ENCODE results near the gene SIN3B.

The SIN3B gene

DNA sequence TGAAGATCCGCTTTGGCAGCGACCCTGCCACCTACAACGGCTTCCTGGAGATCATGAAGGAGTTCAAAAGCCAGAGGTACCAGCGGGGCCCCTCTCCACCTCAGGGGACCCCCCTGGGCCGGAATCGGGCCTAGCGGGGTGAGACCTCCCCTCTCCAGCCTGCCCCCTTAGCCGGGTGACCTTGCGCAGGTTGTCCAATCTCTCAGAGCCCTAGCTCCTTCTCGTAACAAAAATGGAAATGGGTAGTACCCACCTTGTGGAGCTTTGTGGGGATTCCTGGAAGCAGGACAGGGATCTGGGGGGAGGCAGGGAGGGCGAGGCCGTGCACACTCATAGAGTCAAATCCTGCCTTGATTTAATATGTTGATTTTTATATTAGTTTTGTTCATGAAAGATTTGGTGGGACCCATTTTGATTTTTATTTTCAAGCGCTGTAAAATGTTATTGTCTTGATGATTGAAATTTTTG lies 658 bp downstream of the SIN3B start:
- no peak for DNase-seq

DNA sequence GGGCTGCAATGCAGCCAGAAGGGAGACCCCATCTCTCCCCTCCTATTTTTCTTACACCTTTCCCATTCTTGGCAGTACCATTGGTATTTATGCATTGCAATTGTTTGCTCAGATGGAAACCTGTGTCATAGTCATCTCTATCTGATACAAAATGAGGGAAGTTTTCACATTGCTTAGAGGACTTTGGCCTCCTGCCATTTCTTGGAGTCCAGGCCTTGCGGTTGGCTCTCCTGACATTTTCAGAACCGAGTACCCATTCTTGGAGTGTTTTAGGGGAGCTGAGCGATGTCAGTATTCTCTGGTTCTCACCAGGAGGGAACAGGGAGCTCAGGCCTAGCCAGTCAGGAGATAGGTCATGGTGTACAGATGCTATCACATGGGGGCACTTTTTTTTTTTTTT lies 1.5 kb downstream of the SIN3B start:
- no peak for DNase-seq

DNA sequence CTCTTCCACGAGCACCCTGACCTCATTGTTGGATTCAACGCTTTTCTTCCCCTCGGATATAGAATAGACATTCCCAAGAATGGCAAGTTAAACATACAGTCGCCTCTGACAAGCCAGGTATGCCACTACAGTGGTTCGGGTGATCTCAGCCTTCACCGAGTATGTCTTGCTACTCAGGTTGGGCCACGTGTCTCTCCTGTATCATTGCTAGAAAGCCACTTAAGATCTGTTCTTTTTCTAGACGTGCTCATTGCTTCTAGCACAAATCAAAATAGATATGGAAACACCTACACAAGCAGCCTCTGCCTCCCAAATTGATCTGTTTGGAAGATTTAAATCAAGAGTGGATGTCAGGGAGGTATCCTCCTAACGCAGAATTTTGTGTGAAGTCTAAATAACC lies 2.3 kb downstream of the SIN3B start:
- DNase-seq, result no peak

DNA sequence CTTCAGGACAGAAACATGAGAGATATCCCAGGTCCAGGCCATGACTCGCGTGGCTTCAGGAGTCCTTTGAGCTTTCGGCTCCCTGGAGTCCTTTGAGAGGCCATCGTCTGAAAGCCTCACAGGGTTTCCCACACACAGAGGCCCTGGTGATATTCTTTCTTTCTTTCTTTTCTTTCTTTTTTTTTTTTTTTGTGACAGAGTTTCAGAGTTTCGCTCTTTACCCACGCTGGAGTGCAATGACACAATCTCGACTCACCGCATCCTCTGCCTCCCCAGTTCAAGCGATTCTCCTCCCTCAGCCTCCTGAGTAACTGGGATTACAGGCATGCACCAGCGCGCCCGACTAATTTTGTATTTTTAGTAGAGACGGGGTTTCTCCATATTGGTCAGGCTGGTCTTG lies 5.5 kb downstream of the SIN3B start:
- no peak for DNase-seq

DNA sequence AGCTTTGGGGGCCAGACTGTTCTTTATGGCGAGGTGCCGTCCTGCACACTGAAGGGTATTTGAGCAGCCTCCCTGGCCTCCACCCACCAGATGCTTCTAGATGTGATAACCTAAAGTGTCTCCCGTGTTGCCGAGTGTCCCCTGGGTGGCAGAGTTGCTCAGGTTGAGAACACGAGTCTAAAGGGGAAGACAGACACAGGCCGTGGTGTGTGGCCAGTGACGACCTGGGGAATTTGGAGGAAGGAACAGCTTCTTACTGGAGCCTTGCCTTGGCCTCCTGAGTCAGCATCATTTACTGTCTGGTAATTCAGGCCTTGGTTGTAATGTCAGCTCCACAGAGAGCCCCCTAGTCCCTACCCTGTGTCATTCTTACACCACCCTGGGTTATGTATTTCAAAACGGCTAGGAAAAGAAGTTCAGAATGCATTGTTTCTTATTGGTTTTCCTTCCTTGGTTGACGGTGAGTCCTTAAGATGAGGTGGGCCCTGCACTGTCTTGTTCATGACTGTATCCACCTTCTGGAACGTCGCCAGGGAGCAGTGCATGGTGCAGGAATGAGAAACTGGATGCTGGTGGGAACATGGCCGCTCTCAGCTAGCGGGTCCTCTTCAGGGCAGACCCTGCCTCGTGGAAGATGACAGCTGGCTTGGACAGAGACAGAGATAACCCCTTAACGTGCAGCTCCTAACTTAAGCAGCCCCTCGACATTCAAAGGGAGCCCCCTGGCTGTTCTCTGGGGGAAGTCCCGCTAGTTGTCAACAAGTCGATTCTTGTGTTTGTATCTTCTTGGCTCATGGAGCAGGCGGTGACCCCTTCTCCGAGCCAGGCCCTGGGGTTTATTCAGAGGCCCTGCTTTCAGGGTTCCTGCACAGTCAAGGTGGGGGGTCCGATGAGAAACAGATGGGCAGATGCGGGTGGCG lies 7.2 kb downstream of the SIN3B start:
- no peak for DNase-seq

DNA sequence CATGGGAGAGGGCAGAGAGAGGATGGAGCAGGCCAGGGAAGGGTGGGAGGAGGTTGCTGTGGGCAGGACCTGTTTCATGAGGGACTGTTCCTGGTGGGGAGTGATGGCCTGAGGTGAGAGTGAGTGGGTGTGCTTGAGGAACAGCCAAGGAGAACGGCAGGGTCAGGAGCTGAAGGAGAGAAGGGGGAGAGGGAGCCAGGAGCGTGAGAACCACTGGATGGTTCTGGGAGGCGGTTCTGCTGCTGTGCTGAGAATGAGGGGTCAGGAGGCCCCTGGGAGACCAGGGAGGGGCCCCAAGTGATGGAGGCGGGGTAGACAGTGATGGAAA lies 7.8 kb downstream of the SIN3B start:
- DNase-seq, result no peak

DNA sequence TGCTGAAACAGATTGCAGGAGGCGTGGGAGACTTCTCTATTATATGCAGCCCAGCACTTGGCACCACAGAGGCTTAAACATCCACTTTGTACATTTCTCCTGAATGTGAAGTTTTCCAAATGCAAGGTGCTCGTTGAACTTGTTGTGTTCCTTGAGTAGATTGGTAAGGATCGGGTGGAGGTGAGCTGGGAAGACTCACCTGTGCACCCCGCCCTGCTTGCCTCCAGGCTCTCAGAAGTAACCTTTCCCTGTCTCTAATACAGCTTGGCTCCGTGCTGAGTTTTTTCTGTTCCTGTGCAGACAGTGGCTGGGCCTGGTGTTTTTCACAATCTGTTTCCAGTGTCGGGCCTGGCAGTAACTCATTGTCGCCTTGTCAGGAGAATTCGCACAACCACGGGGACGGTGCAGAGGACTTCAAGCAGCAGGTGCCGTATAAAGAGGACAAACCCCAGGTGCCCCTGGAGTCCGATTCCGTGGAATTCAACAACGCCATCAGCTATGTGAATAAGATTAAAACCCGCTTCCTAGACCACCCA lies 12.3 kb downstream of the SIN3B start:
- DNase-seq, result no peak

DNA sequence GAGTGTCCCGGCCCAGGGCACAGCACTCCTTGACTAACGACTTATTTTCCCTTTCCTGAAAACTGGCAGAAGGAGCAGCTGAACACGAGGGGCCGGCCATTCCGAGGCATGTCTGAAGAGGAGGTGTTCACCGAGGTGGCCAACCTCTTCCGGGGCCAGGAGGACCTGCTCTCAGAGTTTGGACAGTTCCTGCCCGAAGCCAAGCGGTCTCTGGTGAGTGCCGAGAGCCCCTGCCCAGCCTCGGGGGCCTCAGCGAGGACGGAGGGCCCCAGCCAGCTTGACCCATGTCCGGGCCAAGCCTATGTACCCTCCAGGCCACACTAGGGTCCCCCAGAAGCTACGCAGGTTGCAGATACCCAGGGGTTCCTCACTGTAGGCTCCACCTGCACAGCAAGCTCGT lies 17.7 kb downstream of the SIN3B start:
- DNase-seq, result no peak

DNA sequence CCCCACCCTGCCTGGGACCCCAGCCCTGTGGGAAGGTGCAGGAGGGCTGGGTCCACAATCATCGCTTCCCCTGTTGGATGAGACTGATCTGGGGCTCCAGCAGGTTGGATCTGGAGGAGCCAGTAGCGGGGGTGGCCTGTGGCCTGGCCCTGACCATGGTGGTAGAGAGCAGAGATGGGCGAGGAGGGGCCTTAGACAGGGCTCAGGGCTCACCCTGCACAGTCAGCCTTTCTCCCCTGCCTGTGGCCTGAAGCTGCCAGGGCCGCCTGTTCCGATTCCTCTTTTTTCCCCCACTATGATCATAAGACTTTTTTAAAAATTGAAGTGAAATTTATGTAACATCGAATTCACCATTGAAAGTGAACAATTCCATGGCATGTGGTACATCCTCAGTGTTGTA lies 18.2 kb downstream of the SIN3B start:
- no peak for DNase-seq

DNA sequence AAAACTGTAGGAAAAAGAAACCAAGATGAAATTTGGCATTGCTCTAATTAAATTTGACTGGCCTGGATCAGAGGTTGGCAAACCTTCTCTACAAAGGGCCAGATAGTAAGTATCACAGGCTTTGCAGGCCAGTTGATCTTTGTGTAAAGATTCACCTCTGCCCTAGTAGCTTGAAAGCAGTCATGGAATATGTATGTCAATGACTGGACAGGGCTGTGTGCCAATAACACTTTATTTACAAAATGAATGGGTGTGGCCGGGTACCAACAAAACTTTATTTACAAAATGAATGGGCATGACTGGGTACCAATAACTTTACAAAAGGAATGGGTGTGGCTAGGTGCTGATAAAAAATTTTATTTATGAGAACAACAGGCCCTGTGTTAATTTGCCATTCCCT lies 20.0 kb downstream of the SIN3B start:
- peak; percentile 10 for DNase-seq

DNA sequence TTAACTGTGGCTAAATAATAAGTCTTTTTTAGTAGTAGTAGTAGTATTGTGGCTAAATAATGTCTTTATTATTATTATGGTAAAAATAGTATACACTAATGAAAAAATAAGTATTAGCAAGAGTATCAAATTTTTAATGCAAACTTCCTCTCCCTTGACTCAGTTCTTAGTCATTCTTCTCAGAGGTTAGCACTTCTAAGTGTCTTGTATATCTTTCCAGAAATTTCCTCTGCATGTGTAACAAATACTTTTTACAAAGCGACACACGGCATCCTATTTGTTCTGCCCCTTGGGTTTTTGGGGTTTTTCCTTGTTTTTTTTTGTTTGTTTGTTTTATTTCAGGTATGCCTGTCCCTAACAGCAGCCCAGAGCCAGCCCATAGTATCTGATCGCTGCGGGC lies 20.9 kb downstream of the SIN3B start:
- no peak for DNase-seq

DNA sequence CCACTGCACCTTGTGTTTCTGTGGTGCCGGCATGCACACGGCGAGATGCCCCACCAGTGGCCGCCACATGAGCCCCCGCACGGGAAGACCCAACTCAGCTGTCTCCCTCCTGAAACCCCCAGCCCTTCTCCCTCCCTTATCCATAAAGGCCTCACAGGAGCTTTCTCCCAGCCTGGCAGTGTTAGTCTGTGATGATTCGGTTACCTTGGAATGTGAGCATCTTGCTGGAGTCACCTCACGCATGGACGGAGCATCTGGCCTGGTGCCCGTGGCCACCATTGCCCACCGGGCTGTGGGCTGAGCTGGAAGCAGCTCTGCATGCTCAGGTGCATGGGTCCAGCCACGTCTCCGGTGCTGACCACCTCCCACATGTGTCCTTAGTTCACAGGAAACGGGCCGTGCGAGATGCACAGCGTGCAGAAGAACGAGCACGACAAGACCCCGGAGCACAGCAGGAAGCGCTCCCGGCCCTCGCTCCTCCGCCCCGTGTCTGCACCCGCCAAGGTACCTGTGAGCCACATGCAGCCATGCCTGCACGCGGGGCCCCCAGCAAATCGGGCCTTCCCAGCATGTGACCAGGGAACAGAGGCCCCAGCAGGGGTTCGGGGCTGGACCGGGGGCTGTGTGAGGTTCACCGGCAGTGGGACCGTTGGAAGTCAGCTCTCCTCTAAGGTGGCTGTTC lies 22.0 kb downstream of the SIN3B start:
- DNase-seq, result no peak

DNA sequence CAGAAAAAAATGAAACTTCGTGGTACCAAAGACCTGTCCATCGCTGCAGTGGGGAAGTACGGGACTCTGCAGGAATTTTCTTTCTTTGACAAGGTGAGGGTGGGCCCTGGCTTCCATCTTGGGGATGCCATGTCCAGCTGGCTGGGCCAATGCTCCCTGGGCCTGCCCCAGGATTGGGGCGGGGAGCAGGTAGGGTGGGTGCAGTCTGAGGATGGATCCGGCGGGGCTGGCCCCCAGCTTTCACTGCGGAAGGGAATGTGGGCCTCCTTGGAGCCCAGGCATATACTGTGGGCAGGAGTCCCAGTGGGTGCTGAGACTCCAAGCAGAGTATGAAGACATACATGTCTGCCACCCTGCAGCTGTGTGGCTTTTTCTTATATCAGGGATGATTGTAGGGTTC lies 23.9 kb downstream of the SIN3B start:
- DNase-seq, result no peak

DNA sequence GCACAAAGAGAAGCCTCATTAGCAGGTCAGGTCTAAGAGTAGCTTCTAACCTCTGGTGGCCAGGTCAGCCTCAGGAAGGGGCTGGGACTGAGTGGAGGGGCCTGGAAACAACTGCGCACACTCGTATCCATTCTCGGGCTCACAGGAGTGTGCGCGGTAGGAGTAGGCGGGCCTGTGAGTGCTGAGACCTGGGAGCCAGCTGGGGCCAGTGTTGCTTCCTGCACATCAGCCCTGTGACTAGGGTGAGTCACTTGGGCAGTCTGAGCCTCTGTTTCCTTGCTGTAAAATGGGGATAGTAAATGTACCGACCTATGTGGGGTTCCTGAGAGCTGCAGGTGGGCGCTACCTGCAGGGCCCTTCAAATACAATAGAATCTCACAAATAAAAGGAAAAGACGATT lies 26.9 kb downstream of the SIN3B start:
- no peak for DNase-seq

DNA sequence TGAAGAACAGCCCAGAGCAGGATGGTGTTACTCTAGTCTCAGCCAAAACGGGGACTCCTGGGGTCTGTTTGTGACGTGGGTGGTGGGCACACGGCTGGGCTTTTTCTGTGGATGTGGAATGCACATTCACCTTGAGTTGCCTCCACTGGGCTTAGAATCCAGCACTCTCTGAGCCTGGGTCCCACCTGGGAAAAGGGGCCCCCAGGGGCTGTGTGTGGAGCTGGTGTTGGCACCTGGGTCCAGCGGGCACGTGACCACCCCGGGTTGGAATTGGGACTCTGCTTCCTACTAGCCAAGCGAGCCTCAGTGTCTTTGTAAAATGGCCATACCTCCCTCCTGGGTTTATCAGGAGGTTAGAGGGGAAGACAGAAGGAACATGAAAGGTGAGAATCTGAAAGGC lies 30.4 kb downstream of the SIN3B start:
- no peak for DNase-seq

DNA sequence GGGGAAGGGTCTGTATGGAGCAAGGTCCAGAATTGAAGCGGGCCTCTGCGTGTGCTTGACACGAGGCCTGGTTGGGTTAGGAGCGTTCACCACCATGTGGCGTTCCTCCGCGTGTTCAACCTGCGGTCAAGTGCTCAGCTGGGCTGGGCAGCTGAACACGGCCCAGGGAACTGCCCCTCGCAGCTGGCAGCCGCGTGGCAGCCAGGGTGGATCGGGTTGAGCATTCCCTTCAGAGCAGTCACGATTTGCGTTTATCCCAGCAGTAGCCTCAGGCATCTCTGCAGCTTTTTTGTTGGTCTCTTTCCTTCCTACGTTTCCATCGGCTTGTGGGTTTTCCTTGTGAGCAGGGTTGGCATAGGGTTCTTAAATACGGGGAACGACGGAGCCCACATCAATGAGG lies 30.9 kb downstream of the SIN3B start:
- no peak for DNase-seq

DNA sequence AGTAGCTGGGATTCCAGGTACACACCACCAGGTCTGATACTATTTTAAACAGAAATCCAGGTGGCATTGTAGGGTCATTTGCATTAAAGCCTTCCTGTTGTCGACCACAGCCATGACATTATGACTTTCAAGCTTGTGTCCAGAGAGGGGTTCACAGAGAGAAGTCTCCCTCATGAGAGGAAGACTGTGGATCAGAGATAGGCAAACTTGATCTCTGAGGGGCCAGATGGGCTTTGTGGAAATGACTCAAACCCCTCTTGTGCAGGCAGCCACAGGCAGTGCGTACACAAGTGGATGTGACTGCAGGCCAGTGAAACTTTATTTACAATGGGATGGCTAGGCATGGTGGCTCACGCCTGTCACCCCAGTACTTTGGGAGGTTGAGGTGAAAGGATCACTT lies 31.8 kb downstream of the SIN3B start:
- DNase-seq, result no peak

DNA sequence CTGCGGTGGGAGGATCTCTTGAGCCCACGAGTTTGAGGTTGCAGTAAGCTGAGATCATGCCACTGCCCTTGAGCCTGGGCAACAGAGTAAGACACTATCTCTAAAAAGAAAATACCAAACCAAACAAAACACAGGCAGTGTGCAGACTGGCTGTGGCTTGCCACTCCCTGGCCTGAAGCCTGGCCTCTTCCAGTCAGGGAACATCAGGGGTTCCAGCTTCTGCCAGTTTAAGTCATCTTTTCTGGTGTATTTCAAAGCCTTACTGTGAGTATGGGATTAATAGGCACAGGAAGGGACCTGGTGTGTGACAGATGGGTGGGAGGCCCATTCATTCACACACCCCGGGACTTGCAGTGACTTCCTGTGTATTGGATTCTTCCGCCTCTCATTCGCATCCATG lies 32.6 kb downstream of the SIN3B start:
- DNase-seq, result no peak

DNA sequence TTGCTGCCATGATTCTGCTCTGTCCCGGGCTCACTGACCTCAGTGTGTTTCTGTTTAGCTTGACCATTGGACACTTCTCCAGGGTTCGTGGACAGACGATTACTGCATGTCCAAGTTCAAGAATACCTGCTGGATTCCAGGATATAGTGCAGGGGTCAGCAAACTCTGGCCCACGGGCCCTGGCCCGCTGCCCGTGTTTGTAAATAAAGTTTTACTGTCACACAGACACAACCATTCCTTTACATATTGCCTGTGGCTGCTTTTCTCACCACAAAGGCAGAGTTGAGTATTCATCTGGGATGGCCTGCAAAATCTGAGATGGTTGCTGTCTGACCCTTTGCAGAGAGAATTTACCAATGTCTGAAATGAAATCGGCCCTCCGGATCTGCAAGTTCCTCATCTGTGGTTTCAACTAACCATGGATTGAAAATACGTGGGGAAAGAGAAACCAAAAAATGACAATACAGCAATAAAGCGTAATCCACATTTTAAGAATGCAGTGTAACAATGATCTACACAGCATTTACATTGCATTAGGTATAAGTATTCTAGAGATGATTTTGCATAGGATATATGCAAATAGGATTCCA lies 33.7 kb downstream of the SIN3B start:
- DNase-seq, result no peak

DNA sequence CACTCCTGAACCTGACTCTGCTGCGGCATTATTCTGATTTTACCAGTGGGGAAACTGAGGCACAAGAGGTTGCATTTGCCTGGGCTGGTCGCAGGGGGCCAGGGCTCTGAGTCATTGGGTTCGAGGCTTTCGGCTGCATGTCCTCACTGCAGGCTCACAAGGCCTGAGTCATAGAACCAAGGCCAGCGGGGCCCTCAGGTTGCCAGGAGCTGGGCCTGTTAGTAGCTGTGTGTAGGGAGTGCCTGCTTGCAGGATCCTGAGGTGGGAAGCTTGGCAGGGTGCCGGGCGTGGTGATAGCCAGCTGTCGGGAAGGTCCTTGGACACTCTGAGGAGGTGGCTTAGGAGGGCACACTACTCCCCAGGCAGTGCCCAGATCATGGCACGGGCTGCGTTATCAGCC lies 38.0 kb downstream of the SIN3B start:
- DNase-seq, result no peak

DNA sequence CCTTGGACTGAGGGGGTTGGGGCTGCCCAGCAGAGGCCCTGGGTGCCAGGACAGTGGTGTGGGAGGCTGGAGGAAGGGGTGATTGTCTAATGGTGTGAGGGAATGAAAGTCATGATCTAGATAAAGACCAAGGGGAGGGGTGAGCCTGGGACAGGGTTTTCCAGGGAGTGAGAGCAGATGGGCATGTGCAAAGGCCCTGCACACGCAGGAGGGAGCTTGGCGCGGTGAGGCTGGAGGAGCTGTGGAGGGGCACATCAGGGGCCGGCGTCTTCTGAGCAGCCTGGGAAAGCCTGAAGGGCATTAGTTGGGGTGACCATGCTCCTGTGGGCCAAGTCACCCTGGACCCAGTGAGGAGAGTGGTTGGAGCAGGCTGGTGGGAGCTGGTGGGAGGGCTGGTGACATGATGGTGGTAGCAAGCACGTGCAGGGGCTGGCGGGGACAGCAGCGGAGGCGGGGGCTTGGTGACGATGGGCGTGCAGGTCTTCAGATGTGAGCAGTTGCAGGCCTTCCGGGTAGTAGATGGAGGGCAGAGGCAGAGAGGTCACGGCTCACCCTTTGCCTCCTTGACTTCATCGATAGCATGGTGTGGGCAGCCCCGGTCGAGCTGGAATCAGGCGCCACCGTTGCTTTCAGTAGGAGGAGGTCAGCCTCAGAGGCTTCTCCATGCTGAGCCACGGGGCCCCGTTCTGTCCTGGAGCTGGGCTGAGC lies 39.4 kb downstream of the SIN3B start:
- no peak for DNase-seq

DNA sequence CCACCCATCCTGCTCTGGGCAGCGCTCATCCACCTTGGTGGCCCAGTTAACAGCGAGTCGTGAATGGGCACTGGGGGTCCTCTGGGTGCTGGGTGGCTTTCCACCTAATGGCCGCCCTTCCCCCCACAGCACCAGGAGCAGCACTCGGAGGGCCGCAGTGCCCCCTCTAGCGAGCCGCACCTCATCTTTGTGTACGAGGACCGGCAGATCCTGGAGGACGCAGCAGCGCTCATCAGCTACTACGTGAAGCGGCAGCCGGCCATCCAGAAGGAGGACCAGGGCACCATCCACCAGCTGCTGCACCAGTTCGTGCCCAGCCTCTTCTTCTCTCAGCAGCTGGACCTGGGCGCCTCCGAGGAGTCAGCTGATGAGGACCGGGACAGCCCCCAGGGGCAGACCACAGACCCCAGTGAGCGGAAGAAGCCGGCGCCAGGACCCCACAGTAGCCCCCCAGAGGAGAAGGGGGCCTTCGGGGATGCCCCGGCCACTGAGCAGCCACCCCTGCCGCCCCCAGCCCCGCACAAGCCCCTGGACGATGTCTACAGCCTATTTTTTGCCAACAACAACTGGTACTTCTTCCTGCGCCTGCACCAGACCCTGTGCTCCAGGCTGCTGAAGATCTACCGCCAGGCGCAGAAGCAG lies 40.3 kb downstream of the SIN3B start:
- DNase-seq, result no peak

DNA sequence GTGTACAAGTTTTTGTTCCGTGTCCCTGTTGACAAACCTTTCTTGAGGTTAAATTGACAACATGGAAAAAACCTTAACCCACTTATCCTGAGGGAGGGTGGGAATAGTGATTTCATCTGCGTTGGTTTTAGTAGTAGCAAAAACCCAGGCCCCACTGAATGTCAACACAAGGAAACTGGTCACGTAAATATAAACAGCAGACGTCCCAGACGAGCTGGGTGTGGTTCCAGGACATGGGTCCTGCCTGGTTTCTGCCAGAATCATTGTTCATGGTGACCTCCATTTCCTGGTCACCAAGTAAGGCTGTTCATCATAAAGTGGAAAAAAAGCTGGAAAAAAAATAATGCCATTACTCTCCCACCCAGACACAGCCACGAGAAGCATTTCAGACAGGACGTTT lies 42.7 kb downstream of the SIN3B start:
- DNase-seq, result no peak

All from T1000 (cell line).